ENCODE data around the gene PLA2G3. TPM values are rescaled to one million over a fixed set of nuclear protein-coding genes. Genes with fewer than 3 reads are reported as not detected.

Gene PLA2G3
- polyA plus RNA-seq, result 1 to 10 TPM in 1 of 4 donors, under 1 TPM in 1, not detected in 2; 0.01 to 4.2 TPM
- long read RNA-seq, donor 1, result 0 reads
- long read RNA-seq, donor 2, result 0 reads
- long read RNA-seq, donor 3, result 0 reads
- long read RNA-seq, donor 4, result 0 reads
- long read RNA-seq, donor 5, result 0 reads
- long read RNA-seq, donor 6, result 0 reads
- long read RNA-seq, donor 7, result 0 reads
- long read RNA-seq, donor 8, result 0 reads
- long read RNA-seq, donor 9, result 0 reads
- long read RNA-seq, donor 10, result 0 reads

DNA sequence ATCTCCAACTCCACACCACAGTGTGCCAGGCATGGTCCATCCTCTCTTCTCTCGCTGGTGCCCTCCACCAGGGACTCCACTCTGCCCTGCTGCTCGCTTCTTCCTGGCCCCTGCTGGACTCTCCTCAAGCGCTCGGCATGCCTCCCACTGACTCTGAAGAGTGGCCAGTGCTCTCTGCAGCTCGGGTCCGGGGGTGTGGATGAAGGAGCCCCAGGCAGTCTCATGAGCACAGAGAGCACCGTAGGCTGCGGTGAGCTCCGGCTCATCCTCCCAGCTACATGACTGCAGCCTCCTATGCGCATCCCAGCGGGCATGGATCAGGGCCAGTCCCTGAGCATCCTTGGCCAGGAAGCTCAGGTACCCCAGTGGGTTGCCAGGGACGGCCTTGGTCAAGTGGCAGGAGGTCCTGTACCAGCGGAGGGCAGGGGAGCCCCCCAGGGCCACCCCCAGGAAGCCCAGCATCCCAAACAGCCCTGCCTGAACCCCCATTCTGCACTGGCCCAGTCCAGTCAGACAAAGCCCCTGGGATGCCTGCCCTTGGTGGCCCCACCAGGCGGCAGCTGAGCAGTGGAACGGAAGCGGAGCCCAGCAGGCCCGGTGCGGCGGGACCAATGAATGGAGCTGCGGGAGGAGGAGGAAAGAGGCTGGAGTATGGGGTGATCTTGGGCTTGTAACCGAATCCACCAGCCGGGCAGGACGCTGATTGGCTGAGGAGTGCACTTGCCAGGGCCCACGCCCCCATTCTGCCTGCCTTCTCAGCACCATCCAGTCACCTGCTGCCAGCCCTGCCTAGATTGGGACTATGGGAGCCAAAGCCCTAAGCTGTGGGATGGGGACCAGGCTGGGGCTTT is at the start of gene PLA2G3:
PLA2G3 (minus strand) TSS at position 643 of the 851 bp plus-strand sequence; CDS start at position 489, 154 bp downstream.
- DNase-seq, result peak in 1 of 2 donors; percentile 36
- Histone ChIP-seq H3K4me1 (ENCODE audit: control insufficient read depth in 3 of 3, insufficient read depth in 2 of 3, low read depth in 1 of 3, low read length in 2 of 3) (no peaks in the 10 kb centered on the region), H3K9me3 (ENCODE audit: control insufficient read depth in 2 of 2, insufficient read depth in 1 of 2, low read depth in 1 of 2, low read length in 1 of 2) (no peaks in the 10 kb centered on the region), H3K27ac (ENCODE audit: low read depth in 1 of 3, low read length in 2 of 3) (peak within 1 kb of the TSS in 1 of 3 donors; percentile 19), H3K36me3 (ENCODE audit: control insufficient read depth in 3 of 3, insufficient read depth in 2 of 3, low read depth in 1 of 3, low read length in 3 of 3) (peaks cover 0 to 2% (median 0%) of the 10 kb centered on the region in 3 donors), H3K27me3 (ENCODE audit: control insufficient read depth in 3 of 3, insufficient read depth in 3 of 3, low read length in 3 of 3) (peaks cover 0 to 25% (median 7%) of the 10 kb centered on the region in 3 donors), H3K4me3 (ENCODE audit: low read depth in 1 of 3, low read length in 3 of 3) (no peak within 1 kb of the TSS)
- no peak for FAIRE-seq
- 38 to 47% (median 43%) methylated on average over 21 to 24 of the region's 24 CpGs for WGBS, 3 donors

GRCh38 chr22:31187627-31188026 is 47.3 kb upstream of the PLA2G3 start:
- WGBS, 3 donors, result 83 to 87% (median 86%) methylated on average over 6 of the region's 6 CpGs
- no peaks in the 10 kb centered on the region for H3K4me1 ChIP-seq (ENCODE audit: control insufficient read depth in 3 of 3, insufficient read depth in 2 of 3, low read depth in 1 of 3, low read length in 2 of 3)
- H3K27me3 ChIP-seq (ENCODE audit: control insufficient read depth in 3 of 3, insufficient read depth in 3 of 3, low read length in 3 of 3), result no peaks in the 10 kb centered on the region
- DNase-seq (no peak), FAIRE-seq (no peak)
- peaks cover 7 to 43% (median 8%) of the 10 kb centered on the region in 3 donors for H3K36me3 ChIP-seq (ENCODE audit: control insufficient read depth in 3 of 3, insufficient read depth in 2 of 3, low read depth in 1 of 3, low read length in 3 of 3)
- peaks cover 0 to 5% of the 10 kb centered on the region in 2 donors for H3K9me3 ChIP-seq (ENCODE audit: control insufficient read depth in 2 of 2, insufficient read depth in 1 of 2, low read depth in 1 of 2, low read length in 1 of 2)
- H3K27ac ChIP-seq (ENCODE audit: low read depth in 1 of 3, low read length in 2 of 3), result no peak overlapping the region
- H3K4me3 ChIP-seq (ENCODE audit: low read depth in 1 of 3, low read length in 3 of 3), result no peak overlapping the region

GRCh38 chr22:31185056-31185455 is 44.7 kb upstream of the PLA2G3 start:
- Histone ChIP-seq H3K4me3 (ENCODE audit: low read depth in 1 of 3, low read length in 3 of 3) (no peak overlapping the region), H3K27me3 (ENCODE audit: control insufficient read depth in 3 of 3, insufficient read depth in 3 of 3, low read length in 3 of 3) (no peaks in the 10 kb centered on the region), H3K27ac (ENCODE audit: low read depth in 1 of 3, low read length in 2 of 3) (no peak overlapping the region), H3K9me3 (ENCODE audit: control insufficient read depth in 2 of 2, insufficient read depth in 1 of 2, low read depth in 1 of 2, low read length in 1 of 2) (peaks cover 0 to 5% of the 10 kb centered on the region in 2 donors), H3K36me3 (ENCODE audit: control insufficient read depth in 3 of 3, insufficient read depth in 2 of 3, low read depth in 1 of 3, low read length in 3 of 3) (peaks cover 4 to 50% (median 8%) of the 10 kb centered on the region in 3 donors), H3K4me1 (ENCODE audit: control insufficient read depth in 3 of 3, insufficient read depth in 2 of 3, low read depth in 1 of 3, low read length in 2 of 3) (no peaks in the 10 kb centered on the region)
- FAIRE-seq (no peak), DNase-seq (no peak)
- WGBS, 3 donors, result 95 to 98% (median 96%) methylated on average over 5 of the region's 5 CpGs

DNA sequence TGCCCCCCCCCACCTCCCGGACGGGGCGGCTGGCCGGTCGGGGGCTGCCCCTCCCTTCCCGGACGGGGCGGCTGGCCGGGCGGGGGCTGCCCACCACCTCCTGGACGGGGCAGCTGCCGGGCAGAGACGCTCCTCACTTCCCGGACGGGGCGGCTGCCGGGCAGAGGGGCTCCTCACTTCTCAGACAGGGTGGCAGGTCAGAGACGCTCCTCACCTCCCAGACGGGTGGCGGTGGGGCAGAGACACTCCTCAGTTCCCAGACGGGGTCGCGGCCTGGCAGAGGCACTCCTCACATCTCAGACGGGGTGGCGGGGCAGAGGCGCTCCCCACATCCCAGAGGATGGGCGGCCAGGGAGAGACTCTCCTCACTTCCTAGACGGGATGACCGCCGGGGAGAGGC is 43.7 kb upstream of the PLA2G3 start:
- WGBS, 3 donors, result 94 to 96% (median 96%) methylated on average over 20 to 30 of the region's 30 CpGs
- no peak for DNase-seq
- Histone ChIP-seq H3K27ac (ENCODE audit: low read depth in 1 of 3, low read length in 2 of 3) (no peak overlapping the region), H3K27me3 (ENCODE audit: control insufficient read depth in 3 of 3, insufficient read depth in 3 of 3, low read length in 3 of 3) (no peaks in the 10 kb centered on the region), H3K9me3 (ENCODE audit: control insufficient read depth in 2 of 2, insufficient read depth in 1 of 2, low read depth in 1 of 2, low read length in 1 of 2) (peaks cover 0 to 5% of the 10 kb centered on the region in 2 donors), H3K4me1 (ENCODE audit: control insufficient read depth in 3 of 3, insufficient read depth in 2 of 3, low read depth in 1 of 3, low read length in 2 of 3) (peaks cover 0 to 4% (median 0%) of the 10 kb centered on the region in 3 donors), H3K4me3 (ENCODE audit: low read depth in 1 of 3, low read length in 3 of 3) (no peak overlapping the region), H3K36me3 (ENCODE audit: control insufficient read depth in 3 of 3, insufficient read depth in 2 of 3, low read depth in 1 of 3, low read length in 3 of 3) (peaks cover 4 to 54% (median 8%) of the 10 kb centered on the region in 3 donors)
- no peak for FAIRE-seq

GRCh38 chr22:31179345-31179744 is 39.0 kb upstream of the PLA2G3 start:
- DNase-seq (peak; percentile 19 to 59), FAIRE-seq (no peak)
- Histone ChIP-seq H3K9me3 (ENCODE audit: control insufficient read depth in 2 of 2, insufficient read depth in 1 of 2, low read depth in 1 of 2, low read length in 1 of 2) (no peaks in the 10 kb centered on the region), H3K4me3 (ENCODE audit: low read depth in 1 of 3, low read length in 3 of 3) (no peak overlapping the region), H3K36me3 (ENCODE audit: control insufficient read depth in 3 of 3, insufficient read depth in 2 of 3, low read depth in 1 of 3, low read length in 3 of 3) (peaks cover 2 to 48% (median 5%) of the 10 kb centered on the region in 3 donors), H3K27me3 (ENCODE audit: control insufficient read depth in 3 of 3, insufficient read depth in 3 of 3, low read length in 3 of 3) (no peaks in the 10 kb centered on the region), H3K27ac (ENCODE audit: low read depth in 1 of 3, low read length in 2 of 3) (no peak overlapping the region), H3K4me1 (ENCODE audit: control insufficient read depth in 3 of 3, insufficient read depth in 2 of 3, low read depth in 1 of 3, low read length in 2 of 3) (peaks cover 0 to 8% (median 0%) of the 10 kb centered on the region in 3 donors)
- 57 to 63% (median 58%) methylated on average over 1 of the region's 1 CpG for WGBS, 3 donors

DNA sequence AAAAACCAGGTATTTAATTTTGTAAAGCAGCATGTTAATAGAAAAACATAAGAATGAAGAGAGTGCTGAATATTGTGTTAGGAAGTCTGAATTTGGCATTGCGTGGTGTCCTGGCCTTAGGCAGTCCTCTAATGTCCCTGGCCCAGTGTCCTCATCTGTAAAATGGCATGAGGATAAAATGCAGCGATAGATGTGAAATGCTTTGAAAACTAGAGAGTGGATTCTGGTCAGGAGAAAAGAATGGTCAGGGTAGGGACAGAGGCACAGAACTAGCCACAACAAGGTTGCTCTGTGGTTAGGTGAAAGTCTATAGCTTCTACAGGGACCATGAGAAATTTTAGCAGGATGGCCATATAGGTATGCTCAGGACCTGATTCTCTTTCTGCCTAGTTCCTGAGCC is 38.6 kb upstream of the PLA2G3 start:
- H3K27ac ChIP-seq (ENCODE audit: low read depth in 1 of 3, low read length in 2 of 3), result no peak overlapping the region
- H3K9me3 ChIP-seq (ENCODE audit: control insufficient read depth in 2 of 2, insufficient read depth in 1 of 2, low read depth in 1 of 2, low read length in 1 of 2), result no peaks in the 10 kb centered on the region
- peaks cover 2 to 44% (median 5%) of the 10 kb centered on the region in 3 donors for H3K36me3 ChIP-seq (ENCODE audit: control insufficient read depth in 3 of 3, insufficient read depth in 2 of 3, low read depth in 1 of 3, low read length in 3 of 3)
- no peaks in the 10 kb centered on the region for H3K27me3 ChIP-seq (ENCODE audit: control insufficient read depth in 3 of 3, insufficient read depth in 3 of 3, low read length in 3 of 3)
- no peak overlapping the region for H3K4me3 ChIP-seq (ENCODE audit: low read depth in 1 of 3, low read length in 3 of 3)
- H3K4me1 ChIP-seq (ENCODE audit: control insufficient read depth in 3 of 3, insufficient read depth in 2 of 3, low read depth in 1 of 3, low read length in 2 of 3), result peaks cover 0 to 8% (median 0%) of the 10 kb centered on the region in 3 donors
- WGBS, 3 donors, result 96 to 98% (median 97%) methylated on average over 2 of the region's 2 CpGs
- FAIRE-seq, result no peak
- DNase-seq, result no peak

DNA sequence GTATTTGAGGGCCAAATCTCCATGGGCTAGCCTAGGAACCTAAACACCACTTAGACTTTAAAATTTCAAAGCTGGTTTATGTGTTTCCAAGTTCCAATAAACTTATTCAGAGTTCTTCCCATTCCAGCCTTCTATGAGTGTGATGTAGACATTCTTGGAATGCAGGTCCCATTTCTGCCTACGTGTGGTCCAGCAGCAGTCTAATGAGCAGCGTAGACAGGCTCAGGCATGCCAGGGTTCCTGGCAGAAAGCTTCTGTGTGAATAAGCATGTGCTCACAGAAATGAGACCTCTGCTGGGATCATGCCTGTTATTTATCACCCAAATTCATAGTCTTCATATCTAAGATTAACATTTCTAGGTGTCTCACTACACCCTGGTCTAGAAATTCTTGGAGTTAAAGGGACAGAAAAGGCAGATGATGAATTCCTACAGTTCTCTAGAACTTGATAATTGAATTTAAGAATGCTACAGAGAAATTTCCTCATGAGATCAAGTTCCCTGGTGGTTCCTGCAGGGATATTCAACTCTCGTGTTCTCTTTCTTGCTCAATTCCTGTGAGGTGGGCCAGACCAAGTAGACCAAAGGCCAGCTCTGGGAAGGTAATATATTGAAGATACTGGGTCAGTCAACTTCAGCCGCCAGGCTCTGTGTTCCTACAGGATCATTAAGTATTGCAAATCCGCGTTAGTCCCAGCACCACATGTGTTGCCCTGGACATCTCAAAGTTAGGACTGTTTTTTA is 37.3 kb upstream of the PLA2G3 start:
- Histone ChIP-seq H3K4me3 (ENCODE audit: low read depth in 1 of 3, low read length in 3 of 3) (no peak overlapping the region), H3K9me3 (ENCODE audit: control insufficient read depth in 2 of 2, insufficient read depth in 1 of 2, low read depth in 1 of 2, low read length in 1 of 2) (no peaks in the 10 kb centered on the region), H3K4me1 (ENCODE audit: control insufficient read depth in 3 of 3, insufficient read depth in 2 of 3, low read depth in 1 of 3, low read length in 2 of 3) (peaks cover 0 to 8% (median 0%) of the 10 kb centered on the region in 3 donors), H3K36me3 (ENCODE audit: control insufficient read depth in 3 of 3, insufficient read depth in 2 of 3, low read depth in 1 of 3, low read length in 3 of 3) (peaks cover 2 to 41% (median 5%) of the 10 kb centered on the region in 3 donors), H3K27ac (ENCODE audit: low read depth in 1 of 3, low read length in 2 of 3) (no peak overlapping the region), H3K27me3 (ENCODE audit: control insufficient read depth in 3 of 3, insufficient read depth in 3 of 3, low read length in 3 of 3) (no peaks in the 10 kb centered on the region)
- DNase-seq (peak in 1 of 2 donors; percentile 31), FAIRE-seq (no peak)
- WGBS, 3 donors, result 93 to 94% (median 94%) methylated on average over 6 of the region's 6 CpGs

GRCh38 chr22:31176923-31177322 is 36.6 kb upstream of the PLA2G3 start:
- peaks cover 0 to 8% (median 0%) of the 10 kb centered on the region in 3 donors for H3K4me1 ChIP-seq (ENCODE audit: control insufficient read depth in 3 of 3, insufficient read depth in 2 of 3, low read depth in 1 of 3, low read length in 2 of 3)
- WGBS, 3 donors, result 94 to 98% (median 95%) methylated on average over 1 of the region's 1 CpG
- no peak overlapping the region for H3K27ac ChIP-seq (ENCODE audit: low read depth in 1 of 3, low read length in 2 of 3)
- DNase-seq, result peak in 1 of 2 donors; percentile 11
- no peaks in the 10 kb centered on the region for H3K9me3 ChIP-seq (ENCODE audit: control insufficient read depth in 2 of 2, insufficient read depth in 1 of 2, low read depth in 1 of 2, low read length in 1 of 2)
- H3K36me3 ChIP-seq (ENCODE audit: control insufficient read depth in 3 of 3, insufficient read depth in 2 of 3, low read depth in 1 of 3, low read length in 3 of 3), result peaks cover 2 to 35% (median 5%) of the 10 kb centered on the region in 3 donors
- FAIRE-seq, result no peak
- no peak overlapping the region for H3K4me3 ChIP-seq (ENCODE audit: low read depth in 1 of 3, low read length in 3 of 3)
- H3K27me3 ChIP-seq (ENCODE audit: control insufficient read depth in 3 of 3, insufficient read depth in 3 of 3, low read length in 3 of 3), result no peaks in the 10 kb centered on the region

Measured in small intestine (tissue), 16 donors.